Measurements from ENCODE around the gene TNFAIP8L1. TPM values are rescaled to one million over a fixed set of nuclear protein-coding genes. Genes with fewer than 3 reads are reported as not detected.

Gene TNFAIP8L1
- total and polyA plus RNA-seq, 4 donors, result 5.5 to 11.8 (median 7.4) TPM

- H3K9me3 ChIP-seq (ENCODE audit: control insufficient read depth, insufficient read depth, low read length), result no peaks in the 10 kb centered on the region
- WGBS (ENCODE audit: insufficient coverage), result 90% methylated on average over 5 of the region's 14 CpGs
- no peak overlapping the region for H3K27ac ChIP-seq (ENCODE audit: low read depth, low read length)
- H3K36me3 ChIP-seq (ENCODE audit: control insufficient read depth, insufficient read depth, low read length), result peaks cover 88% of the 10 kb centered on the region
- no peak overlapping the region for H3K4me3 ChIP-seq (ENCODE audit: low read depth, low read length)
- H3K4me1 ChIP-seq (ENCODE audit: control insufficient read depth, insufficient read depth, low read length), result no peaks in the 10 kb centered on the region
- no peaks in the 10 kb centered on the region for H3K27me3 ChIP-seq (ENCODE audit: control insufficient read depth, insufficient read depth, low read length)
- no peak for DNase-seq (ENCODE audit: low read depth in 4 of 6, low spot score in 6 of 6)
These were observed 17.9 kb downstream of the TNFAIP8L1 start for GRCh38 chr19:4657262-4657661.

- Histone ChIP-seq H3K4me1 (ENCODE audit: control insufficient read depth, insufficient read depth, low read length) (no peaks in the 10 kb centered on the region), H3K4me3 (ENCODE audit: low read depth, low read length) (no peak overlapping the region), H3K27ac (ENCODE audit: low read depth, low read length) (no peak overlapping the region), H3K27me3 (ENCODE audit: control insufficient read depth, insufficient read depth, low read length) (no peaks in the 10 kb centered on the region), H3K9me3 (ENCODE audit: control insufficient read depth, insufficient read depth, low read length) (no peaks in the 10 kb centered on the region), H3K36me3 (ENCODE audit: control insufficient read depth, insufficient read depth, low read length) (peaks cover 88% of the 10 kb centered on the region)
- DNase-seq (ENCODE audit: low read depth in 4 of 6, low spot score in 6 of 6), result no peak
- WGBS (ENCODE audit: insufficient coverage), result 98% methylated on average over 8 of the region's 8 CpGs
These were observed 18.5 kb downstream of the TNFAIP8L1 start for GRCh38 chr19:4657835-4658234.

- Histone ChIP-seq H3K27ac (ENCODE audit: low read depth, low read length) (no peak overlapping the region), H3K9me3 (ENCODE audit: control insufficient read depth, insufficient read depth, low read length) (no peaks in the 10 kb centered on the region), H3K4me3 (ENCODE audit: low read depth, low read length) (no peak overlapping the region), H3K4me1 (ENCODE audit: control insufficient read depth, insufficient read depth, low read length) (no peaks in the 10 kb centered on the region), H3K36me3 (ENCODE audit: control insufficient read depth, insufficient read depth, low read length) (peaks cover 92% of the 10 kb centered on the region), H3K27me3 (ENCODE audit: control insufficient read depth, insufficient read depth, low read length) (no peaks in the 10 kb centered on the region)
- WGBS (ENCODE audit: insufficient coverage), result 89% methylated on average over 13 of the region's 15 CpGs
- DNase-seq (ENCODE audit: low read depth in 4 of 6, low spot score in 6 of 6), result no peak
These were observed 21.0 kb downstream of the TNFAIP8L1 start for GRCh38 chr19:4660181-4660791.

GRCh38 chr19:4660993-4661392 is 21.7 kb downstream of the TNFAIP8L1 start:
- no peak for DNase-seq (ENCODE audit: low read depth in 4 of 6, low spot score in 6 of 6)
- H3K4me1 ChIP-seq (ENCODE audit: control insufficient read depth, insufficient read depth, low read length), result no peaks in the 10 kb centered on the region
- H3K27me3 ChIP-seq (ENCODE audit: control insufficient read depth, insufficient read depth, low read length), result no peaks in the 10 kb centered on the region
- H3K9me3 ChIP-seq (ENCODE audit: control insufficient read depth, insufficient read depth, low read length), result no peaks in the 10 kb centered on the region
- WGBS (ENCODE audit: insufficient coverage), result 89% methylated on average over 1 of the region's 4 CpGs
- H3K4me3 ChIP-seq (ENCODE audit: low read depth, low read length), result no peak overlapping the region
- no peak overlapping the region for H3K27ac ChIP-seq (ENCODE audit: low read depth, low read length)
- peaks cover 92% of the 10 kb centered on the region for H3K36me3 ChIP-seq (ENCODE audit: control insufficient read depth, insufficient read depth, low read length)

- Histone ChIP-seq H3K4me1 (ENCODE audit: control insufficient read depth, insufficient read depth, low read length) (no peaks in the 10 kb centered on the region), H3K27me3 (ENCODE audit: control insufficient read depth, insufficient read depth, low read length) (no peaks in the 10 kb centered on the region), H3K9me3 (ENCODE audit: control insufficient read depth, insufficient read depth, low read length) (no peaks in the 10 kb centered on the region), H3K27ac (ENCODE audit: low read depth, low read length) (no peak overlapping the region), H3K4me3 (ENCODE audit: low read depth, low read length) (no peak overlapping the region), H3K36me3 (ENCODE audit: control insufficient read depth, insufficient read depth, low read length) (peaks cover 92% of the 10 kb centered on the region)
- DNase-seq (ENCODE audit: low read depth in 4 of 6, low spot score in 6 of 6), result no peak
- 84% methylated on average over 18 of the region's 20 CpGs for WGBS (ENCODE audit: insufficient coverage)
These were observed 22.8 kb downstream of the TNFAIP8L1 start for GRCh38 chr19:4662020-4662695.

GRCh38 chr19:4662812-4663211 is 23.5 kb downstream of the TNFAIP8L1 start:
- WGBS (ENCODE audit: insufficient coverage), result 91% methylated on average over 5 of the region's 6 CpGs

GRCh38 chr19:4664642-4665041 is 25.3 kb downstream of the TNFAIP8L1 start:
- Histone ChIP-seq H3K4me3 (ENCODE audit: low read depth, low read length) (no peak overlapping the region), H3K27ac (ENCODE audit: low read depth, low read length) (no peak overlapping the region), H3K36me3 (ENCODE audit: control insufficient read depth, insufficient read depth, low read length) (peaks cover 83% of the 10 kb centered on the region), H3K9me3 (ENCODE audit: control insufficient read depth, insufficient read depth, low read length) (no peaks in the 10 kb centered on the region), H3K4me1 (ENCODE audit: control insufficient read depth, insufficient read depth, low read length) (peaks cover 12% of the 10 kb centered on the region), H3K27me3 (ENCODE audit: control insufficient read depth, insufficient read depth, low read length) (no peaks in the 10 kb centered on the region)
- 97% methylated on average over 12 of the region's 12 CpGs for WGBS (ENCODE audit: insufficient coverage)
- no peak for DNase-seq (ENCODE audit: low read depth in 4 of 6, low spot score in 6 of 6)

More at GRCh38 chr19:4662812-4663211, 23.5 kb downstream of the TNFAIP8L1 start:
- Histone ChIP-seq H3K4me3 (ENCODE audit: low read depth, low read length) (no peak overlapping the region), H3K4me1 (ENCODE audit: control insufficient read depth, insufficient read depth, low read length) (no peaks in the 10 kb centered on the region), H3K36me3 (ENCODE audit: control insufficient read depth, insufficient read depth, low read length) (peaks cover 92% of the 10 kb centered on the region), H3K27ac (ENCODE audit: low read depth, low read length) (no peak overlapping the region), H3K27me3 (ENCODE audit: control insufficient read depth, insufficient read depth, low read length) (no peaks in the 10 kb centered on the region), H3K9me3 (ENCODE audit: control insufficient read depth, insufficient read depth, low read length) (no peaks in the 10 kb centered on the region)
- no peak for DNase-seq (ENCODE audit: low read depth in 4 of 6, low spot score in 6 of 6)

- Histone ChIP-seq H3K4me3 (ENCODE audit: low read depth, low read length) (peak within 1 kb of the TSS; percentile 78), H3K36me3 (ENCODE audit: control insufficient read depth, insufficient read depth, low read length) (peaks cover 40% of the 10 kb centered on the region), H3K4me1 (ENCODE audit: control insufficient read depth, insufficient read depth, low read length) (peaks cover 18% of the 10 kb centered on the region), H3K9me3 (ENCODE audit: control insufficient read depth, insufficient read depth, low read length) (no peaks in the 10 kb centered on the region), H3K27ac (ENCODE audit: low read depth, low read length) (no peak within 1 kb of the TSS), H3K27me3 (ENCODE audit: control insufficient read depth, insufficient read depth, low read length) (no peaks in the 10 kb centered on the region)
- peak; percentile 49 to 96 (median 82) for DNase-seq (ENCODE audit: low read depth in 4 of 6, low spot score in 6 of 6)
- under 1% methylated on average over 68 of the region's 75 CpGs for WGBS (ENCODE audit: insufficient coverage)
These were observed 30.6 kb downstream of the TNFAIP8L1 start, which contains the start of gene MYDGF for GRCh38 chr19:4669723-4670480. Gene MYDGF (minus strand): TSS chr19:4670342. CDS start chr19:4670334, 8 bp downstream.

GRCh38 chr19:4671185-4671851 is 32.0 kb downstream of the TNFAIP8L1 start:
- Histone ChIP-seq H3K27me3 (ENCODE audit: control insufficient read depth, insufficient read depth, low read length) (no peaks in the 10 kb centered on the region), H3K27ac (ENCODE audit: low read depth, low read length) (no peak overlapping the region), H3K4me1 (ENCODE audit: control insufficient read depth, insufficient read depth, low read length) (peaks cover 18% of the 10 kb centered on the region), H3K9me3 (ENCODE audit: control insufficient read depth, insufficient read depth, low read length) (no peaks in the 10 kb centered on the region), H3K4me3 (ENCODE audit: low read depth, low read length) (no peak overlapping the region), H3K36me3 (ENCODE audit: control insufficient read depth, insufficient read depth, low read length) (peaks cover 43% of the 10 kb centered on the region)
- DNase-seq (ENCODE audit: low read depth in 4 of 6, low spot score in 6 of 6), result peak in 1 of 6 donors; percentile 42
- 57% methylated on average over 1 of the region's 10 CpGs for WGBS (ENCODE audit: insufficient coverage)
